GM13977 (cell line): ENCODE results near the gene MAPK8IP3.

Source experiments
- DNase-seq: peaks from one replicate; pipeline ENCODE4 v3.0.0; 2012; ENCODE audit warnings: low spot score
- in situ Hi-C: fragments of 300-500 bp; cut with MboI; formaldehyde crosslinking; loops from one replicate; pipeline ENCODE4 v1.12.0; 2022; ENCODE audit warnings: low sequenced_read_pairs, low pct_unique_long_range_greater_than_20kb, mixed read lengths, inconsistent platforms; ENCODE audit not compliant: unreplicated experiment
- TF ChIP-seq, protein P1 (sequence below): IDR thresholded peaks from 2 replicates; pipeline ENCODE4 v1.5.1; 2012; ENCODE audit warnings: mild to moderate bottlenecking, control low read depth; ENCODE audit not compliant: insufficient read depth; ENCODE audit errors: extremely low read depth, missing control alignments

Gene MAPK8IP3

DNA sequence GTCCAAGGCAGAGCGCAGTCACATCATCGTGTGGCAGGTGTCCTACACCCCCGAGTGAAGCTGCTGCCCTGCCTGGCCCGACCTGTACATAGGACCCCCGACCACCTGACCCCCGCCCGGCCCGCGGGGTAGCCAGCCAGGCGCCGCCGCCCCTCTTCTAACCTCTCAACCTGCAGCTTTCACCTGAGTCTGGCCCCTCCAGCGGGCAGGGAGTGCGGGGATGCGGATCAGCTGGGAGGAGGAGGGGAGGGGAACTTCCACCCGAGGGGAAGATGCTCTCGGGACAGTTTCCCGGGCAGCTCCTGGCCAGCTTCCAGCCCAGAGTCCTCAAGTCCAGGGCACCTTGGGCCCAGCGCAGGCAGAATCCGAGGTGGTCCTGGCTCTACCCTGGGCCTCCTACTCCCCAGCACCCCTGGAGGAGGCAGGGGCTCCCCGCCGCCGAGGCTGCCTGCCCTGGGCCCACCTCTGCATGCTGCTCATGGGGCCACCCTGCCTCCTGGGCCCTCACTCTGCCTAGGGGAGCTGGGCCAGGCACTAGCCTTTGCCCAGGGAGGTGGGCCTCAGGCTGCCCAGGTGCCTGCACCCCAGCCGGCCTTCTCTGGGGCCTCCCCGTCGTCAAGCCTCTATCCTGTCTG is 62.9 kb downstream of the MAPK8IP3 start:
- TF ChIP-seq, protein P1, sequence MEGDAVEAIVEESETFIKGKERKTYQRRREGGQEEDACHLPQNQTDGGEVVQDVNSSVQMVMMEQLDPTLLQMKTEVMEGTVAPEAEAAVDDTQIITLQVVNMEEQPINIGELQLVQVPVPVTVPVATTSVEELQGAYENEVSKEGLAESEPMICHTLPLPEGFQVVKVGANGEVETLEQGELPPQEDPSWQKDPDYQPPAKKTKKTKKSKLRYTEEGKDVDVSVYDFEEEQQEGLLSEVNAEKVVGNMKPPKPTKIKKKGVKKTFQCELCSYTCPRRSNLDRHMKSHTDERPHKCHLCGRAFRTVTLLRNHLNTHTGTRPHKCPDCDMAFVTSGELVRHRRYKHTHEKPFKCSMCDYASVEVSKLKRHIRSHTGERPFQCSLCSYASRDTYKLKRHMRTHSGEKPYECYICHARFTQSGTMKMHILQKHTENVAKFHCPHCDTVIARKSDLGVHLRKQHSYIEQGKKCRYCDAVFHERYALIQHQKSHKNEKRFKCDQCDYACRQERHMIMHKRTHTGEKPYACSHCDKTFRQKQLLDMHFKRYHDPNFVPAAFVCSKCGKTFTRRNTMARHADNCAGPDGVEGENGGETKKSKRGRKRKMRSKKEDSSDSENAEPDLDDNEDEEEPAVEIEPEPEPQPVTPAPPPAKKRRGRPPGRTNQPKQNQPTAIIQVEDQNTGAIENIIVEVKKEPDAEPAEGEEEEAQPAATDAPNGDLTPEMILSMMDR: no peak

DNA sequence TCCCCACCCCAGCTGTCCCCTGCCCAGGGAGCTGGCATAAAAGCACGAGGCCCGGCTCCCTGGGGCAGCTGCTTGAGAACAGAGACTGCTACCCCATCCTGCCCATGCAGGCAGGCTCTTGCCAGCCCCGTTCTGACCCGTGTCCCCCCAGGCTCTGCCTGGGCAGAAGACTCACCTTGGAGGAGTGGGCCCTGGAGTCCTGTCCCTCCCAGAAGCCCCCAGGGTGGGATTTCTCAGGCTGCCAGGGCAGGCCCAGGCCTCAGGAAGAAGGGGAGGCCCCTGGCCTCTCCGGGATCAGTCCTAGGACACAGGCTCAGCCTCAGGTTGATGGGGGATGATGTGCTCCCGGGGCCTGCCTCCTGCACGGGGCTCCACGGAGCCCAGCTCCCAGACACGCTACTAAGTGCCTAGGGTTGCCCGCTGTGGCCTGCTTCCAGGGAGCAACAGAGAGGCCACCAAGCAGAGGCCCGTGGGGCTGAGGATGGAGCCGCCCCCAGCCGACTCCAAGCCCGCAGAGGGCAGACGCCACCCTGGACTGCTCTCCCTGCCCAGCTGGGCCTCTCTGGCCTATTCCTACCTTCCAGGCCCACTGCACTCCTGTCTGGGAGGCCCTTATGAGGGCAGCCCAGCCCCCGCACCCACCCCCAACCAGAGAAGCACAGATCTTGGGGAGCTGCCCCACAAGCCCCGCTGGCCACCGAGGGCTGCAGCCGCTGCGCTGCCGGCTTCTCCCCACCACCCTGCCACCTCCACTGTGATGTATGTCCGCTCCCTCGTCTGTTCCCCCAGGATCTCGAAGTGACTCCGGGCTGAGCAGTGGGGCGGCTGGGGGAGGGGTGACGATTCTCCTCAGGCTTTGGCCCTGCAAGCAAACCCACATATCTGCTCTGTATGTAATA is 63.7 kb downstream of the MAPK8IP3 start:
- DNase-seq: no peak
- TF ChIP-seq, protein P1: no peak
- in situ Hi-C loops: no loop called here

More for the DNA sequence above, 62.9 kb downstream of the MAPK8IP3 start:
- no peak for DNase-seq
- in situ Hi-C loops: no loop called here

DNA sequence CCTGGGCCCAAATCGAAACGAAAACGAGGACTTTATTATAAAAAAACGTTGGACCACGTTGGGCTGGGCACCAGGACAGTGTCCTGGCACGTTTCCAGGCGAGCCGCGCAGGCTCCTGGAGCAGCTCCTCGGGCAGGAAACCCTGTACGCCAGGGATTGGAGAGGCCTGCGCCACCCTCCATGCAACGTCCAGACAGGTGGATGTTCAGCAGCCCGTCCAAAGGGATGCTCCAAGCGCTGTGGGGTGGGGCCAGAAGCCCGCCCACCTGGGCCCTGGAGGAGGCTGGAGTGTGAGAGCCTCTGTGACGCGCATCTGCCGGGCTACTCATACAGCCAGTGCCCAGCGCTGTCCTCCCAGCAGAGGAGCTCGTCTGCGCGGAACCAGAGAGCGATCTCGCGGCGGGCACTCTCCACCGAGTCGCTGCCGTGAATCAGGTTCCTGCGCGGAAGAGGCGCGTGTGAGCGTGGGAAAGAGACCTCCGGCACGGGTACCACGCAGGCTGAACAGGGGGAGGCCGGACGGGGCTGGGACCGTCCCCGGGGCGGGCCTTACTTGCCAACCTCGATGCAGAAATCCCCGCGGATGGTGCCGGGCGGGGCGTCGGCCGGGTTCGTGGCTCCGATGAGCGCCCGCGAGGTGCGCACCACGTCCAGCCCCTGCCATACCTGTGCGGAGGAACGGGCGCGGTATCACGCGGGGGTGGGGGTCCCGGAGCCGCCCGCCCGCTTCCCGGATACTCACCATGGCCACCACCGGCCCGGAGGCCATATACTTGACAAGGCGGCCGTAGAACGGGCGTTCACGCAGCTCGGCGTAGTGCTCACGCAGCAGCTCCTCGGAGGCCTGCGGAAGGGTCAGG is 64.6 kb downstream of the MAPK8IP3 start:
- TF ChIP-seq, protein P1: no peak
- peak; percentile 86 for DNase-seq
- in situ Hi-C loops: no loop called here

DNA sequence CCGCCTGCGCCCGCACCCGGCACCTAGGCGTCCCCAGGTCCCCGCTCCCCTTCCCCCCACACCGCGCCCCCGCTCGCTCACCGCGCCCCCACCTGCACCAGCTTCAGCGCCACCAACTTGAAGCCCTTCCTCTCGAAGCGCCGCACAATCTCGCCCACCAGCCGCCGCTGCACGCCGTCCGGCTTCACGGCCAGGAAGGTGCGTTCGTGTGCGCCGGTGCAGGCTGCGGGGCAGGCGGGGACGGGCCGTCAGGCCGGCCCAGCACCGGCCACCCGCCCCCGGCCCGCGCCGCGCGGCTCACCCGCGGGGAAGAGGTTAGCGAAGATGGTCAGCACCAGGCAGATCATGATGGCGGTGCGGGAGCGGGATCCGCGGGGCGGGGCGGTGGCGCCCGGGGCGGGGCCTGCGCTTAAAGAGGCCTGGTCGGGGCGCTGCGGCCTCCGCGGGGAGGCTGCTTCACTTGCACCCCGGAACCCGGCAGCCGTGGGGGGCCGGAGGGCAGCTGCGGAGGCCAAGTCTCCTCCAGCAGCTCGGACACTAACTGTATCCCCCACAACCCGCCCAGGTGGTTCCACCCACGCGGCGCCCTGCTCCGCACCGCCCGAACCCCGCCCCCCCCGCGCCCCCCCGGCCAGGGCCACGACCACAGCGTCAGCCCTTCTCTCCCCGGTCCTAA is 65.3 kb downstream of the MAPK8IP3 start, which contains the start of gene NME3:
TSS of gene NME3 (minus strand) at position 356 of the 676 bp plus-strand sequence. CDS start at position 347, 9 bp downstream.
- peak; percentile 95 for DNase-seq
- TF ChIP-seq, protein P1: no peak
- in situ Hi-C loops: no loop called here

DNA sequence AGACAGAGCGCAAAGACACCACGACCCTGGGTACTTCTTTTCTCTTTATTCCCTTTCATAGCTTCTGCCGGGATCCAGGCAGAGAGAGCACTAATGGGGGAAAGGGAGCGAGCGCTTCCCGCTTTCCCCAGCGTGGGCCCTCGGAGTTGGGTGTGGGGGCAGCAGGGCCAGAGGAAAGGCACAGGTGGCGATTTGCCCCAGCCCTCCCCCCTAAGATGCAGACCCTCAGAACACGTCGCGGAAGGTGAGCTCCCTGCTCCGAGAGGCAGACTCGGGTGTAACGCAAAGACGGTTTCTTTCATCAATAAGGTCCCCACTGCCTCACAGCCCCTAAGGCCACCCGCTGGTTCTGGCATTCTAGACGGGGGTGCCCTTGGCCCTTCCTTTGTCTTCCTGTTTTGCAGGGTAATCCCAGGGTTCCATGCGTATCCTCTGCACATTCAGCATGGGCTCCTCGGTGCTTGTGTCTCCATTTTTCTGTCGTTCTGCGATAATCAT is 65.9 kb downstream of the MAPK8IP3 start:
- in situ Hi-C loops: no loop called here
- DNase-seq: no peak
- TF ChIP-seq, protein P1: no peak

DNA sequence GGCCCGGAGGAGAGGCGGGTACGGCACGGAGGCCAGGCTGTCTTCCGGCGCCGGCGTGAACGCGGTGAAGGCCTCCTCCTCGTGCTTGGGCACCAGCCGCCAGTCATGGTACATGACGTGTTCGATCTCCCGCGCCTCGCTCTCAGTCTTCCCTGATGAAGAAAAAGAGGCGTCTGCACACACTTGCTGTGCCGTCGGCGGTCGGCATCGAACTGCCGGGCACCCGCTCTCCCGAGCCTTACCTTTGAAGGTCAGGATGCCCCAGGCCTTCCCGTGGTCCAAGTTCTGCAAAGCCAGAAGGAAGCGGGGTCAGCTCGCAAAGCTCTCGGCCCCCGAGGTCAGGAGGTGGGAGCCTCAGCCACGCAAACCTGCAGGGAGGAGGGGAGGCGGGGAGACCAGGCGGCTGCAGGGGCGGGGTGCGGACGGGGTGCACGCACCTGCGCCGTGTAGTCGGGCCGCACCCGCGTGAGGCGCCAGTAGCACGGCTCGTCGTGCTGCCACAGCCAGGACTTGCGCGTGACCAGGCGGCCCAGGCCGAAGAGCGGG is 66.4 kb downstream of the MAPK8IP3 start, which contains the start of gene EME2:
TSS of gene EME2 (plus strand) at position 449 of the 546 bp plus-strand sequence. CDS start 418 bp downstream, outside the sequence.
- DNase-seq: peak; percentile 62
- TF ChIP-seq, protein P1: no peak
- in situ Hi-C loops: no loop called here
